Limb (tissue), 2 donors: Measurements from ENCODE around the gene TPI1.

Source experiments
- DNase-seq, 2 donors: peaks; one replicate each; pipeline ENCODE4 v3.0.0-alpha.2; 2016; ENCODE audit errors: extremely low spot score in 2 of 2

The TPI1 gene

DNA sequence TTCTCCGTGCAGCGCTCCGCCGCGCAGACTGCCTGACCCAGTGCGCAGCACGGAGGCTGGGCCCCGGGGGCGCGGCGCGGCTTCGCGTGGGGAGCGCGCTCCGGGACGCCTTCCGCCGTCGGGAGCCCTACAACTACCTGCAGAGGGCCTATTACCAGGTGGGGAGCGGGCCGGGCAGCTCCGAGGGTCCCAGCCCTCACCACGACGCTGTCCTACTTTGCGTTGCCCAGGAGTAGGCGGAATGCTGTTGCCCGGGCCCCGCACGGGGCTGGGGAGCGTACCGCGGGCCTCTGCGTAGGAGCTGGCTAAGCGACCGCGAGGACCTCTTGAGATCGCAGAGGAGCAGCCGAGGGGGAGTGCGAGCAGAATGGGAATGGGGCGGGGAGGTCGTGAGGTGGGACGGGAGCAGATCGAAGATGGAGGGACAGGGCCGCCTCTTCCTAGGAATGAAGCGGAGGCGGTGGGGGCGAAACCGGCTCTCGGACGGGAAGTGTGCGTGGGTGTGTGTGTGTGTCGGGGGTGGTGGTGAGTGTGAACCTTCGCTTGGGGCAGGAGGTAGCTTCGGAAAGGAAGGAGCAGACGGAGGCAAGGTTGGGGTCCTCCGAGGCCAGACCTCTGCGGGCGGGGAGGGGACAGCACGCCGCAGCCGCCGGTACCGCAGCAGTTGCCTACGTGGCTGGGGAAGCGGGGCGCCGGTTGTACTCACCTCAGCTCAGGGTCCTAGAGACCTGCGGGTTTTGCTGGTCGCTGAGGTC is 38.4 kb upstream of the TPI1 start:
- peak; percentile 54 to 84 for DNase-seq

DNA sequence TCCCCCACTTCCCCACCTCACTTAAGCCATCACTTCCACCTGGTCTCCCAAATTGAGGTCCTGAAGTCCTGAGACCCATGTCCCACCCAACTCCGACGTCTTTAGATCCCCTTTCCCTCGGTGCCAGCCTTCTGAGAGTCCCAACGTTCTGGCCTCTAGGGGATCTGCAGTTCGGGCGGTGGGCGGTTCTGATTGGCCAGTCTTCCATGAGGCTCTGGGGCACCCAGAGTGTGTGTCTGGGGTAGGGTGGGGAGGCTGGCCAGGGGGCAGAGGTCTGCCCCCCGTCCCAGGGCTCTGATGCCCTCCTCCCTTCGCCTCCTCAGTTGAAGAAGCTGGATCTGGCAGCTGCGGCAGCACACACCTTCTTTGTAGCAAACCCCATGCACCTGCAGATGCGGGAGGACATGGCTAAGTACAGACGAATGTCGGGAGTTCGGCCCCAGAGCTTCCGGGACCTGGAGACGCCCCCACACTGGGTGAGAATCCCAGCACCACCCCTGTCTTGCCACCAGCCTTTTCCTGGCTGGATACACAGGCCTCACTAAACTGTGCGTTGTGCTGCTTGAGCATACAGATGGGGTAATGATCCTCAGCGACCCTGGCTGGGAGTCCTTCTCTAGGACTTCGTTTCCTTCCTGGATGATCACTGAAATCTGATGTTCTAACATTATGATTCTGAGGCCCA is 37.7 kb upstream of the TPI1 start:
- DNase-seq, result peak in 1 of 2 donors; percentile 35

DNA sequence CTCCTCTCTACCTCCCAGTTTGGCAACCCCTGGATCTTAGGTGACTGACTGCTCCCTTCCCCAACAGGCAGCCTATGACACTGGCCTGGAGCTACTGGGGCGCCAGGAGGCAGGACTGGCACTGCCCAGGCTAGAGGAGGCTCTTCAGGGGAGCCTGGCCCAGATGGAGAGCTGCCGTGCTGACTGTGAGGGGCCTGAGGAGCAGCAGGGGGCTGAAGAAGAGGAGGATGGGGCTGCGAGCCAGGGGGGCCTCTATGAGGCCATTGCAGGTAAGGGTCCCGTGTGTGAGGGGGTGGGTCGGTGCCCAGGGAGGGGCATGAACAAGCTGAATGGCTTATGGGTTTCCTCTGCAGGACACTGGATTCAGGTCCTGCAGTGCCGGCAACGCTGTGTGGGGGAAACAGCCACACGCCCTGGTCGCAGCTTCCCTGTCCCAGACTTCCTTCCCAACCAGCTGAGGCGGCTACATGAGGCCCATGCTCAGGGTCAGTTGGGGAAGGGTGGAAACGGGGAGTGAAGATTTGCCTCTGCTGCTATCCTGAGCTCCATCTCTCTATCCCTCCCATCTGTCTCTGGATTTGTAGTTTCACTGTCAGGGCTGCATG is 36.9 kb upstream of the TPI1 start:
- DNase-seq, result no peak

DNA sequence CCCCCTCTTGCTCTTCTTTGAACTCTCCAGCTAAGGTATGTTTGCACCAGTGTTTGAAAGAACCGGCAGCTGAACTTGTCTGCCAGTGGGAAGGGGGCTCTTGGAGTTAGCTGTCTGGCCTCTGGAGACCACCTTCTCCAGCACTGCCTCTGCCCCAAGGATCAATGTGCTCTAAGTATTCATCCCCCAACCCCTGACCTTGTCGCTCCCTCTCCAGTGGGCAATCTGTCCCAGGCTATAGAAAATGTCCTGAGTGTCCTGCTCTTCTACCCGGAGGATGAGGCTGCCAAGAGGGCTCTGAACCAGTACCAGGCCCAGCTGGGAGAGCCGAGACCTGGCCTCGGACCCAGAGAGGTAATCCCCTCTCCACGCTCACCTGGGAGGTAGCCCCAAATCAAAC is 36.3 kb upstream of the TPI1 start:
- no peak for DNase-seq

DNA sequence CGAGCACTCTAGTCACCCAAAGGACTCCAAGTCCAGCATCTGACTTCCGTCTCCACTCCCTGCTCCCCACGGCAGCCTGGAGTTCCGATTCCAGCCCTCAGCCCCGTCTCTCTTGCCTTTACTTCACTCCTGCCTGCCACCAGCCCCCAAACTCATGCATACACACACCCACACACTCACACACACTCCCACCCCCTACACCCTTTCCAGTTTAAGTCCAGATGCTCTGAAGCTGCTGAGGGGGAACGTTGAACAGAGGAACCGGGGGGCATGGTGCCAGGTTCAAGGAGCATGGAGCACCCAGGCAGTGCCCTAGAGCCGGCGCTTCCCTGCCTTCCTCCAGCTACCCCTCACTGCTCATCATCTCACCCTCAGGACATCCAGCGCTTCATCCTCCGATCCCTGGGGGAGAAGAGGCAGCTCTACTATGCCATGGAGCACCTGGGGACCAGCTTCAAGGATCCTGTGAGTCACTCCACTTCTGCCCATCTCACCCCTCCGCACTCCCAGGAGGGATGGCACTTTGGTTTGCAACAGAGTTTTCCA is 35.8 kb upstream of the TPI1 start:
- DNase-seq, result no peak

DNA sequence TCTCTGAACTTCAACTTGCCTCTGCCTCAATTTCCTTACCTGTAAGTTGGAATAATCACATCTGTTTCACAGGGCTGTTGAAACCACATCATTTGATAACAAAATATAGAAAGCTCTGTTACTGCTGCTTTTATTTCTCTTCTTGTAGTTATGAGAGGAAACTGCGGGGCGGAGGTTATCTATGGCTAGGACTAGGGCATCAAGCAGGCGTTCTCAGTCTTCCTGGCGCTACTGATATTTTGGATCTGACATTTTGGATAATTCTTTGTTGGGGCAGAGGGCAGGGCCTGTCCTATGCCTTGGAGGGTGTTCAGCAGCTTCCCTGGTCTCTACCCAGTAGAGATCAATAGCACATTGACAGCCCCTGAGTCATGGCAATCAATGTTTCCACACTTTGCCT is 35.2 kb upstream of the TPI1 start:
- no peak for DNase-seq

DNA sequence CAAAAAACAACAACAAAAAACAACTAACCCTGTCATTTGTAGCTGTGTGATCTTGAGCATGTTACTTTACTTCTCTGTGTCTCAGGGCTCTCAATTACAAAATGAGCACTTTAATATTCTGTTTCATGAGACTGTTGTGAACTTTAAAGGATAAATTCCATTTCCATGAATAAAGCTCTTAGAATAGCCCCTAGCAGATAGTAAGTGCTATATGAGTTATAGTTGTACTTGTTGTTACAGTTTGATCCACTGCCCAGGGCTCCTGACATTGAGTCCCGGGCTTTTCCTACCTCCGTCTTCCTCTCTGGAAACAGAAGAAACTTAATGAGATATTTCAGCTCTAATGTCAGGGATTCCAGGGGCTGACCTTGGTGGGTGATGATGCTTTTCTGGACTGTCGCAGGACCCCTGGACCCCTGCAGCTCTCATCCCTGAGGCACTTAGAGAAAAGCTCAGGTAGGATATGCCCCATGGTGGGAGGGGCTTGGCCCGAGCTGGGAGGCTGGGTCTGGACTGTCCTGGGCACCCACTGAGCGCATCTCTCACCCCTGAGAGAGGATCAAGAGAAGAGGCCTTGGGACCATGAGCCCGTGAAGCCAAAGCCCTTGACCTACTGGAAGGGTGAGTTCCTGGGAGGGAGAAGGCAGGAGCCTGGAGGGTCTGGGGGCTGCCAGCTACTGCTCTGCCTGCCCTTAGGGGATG is 34.0 kb upstream of the TPI1 start:
- DNase-seq, result no peak

DNA sequence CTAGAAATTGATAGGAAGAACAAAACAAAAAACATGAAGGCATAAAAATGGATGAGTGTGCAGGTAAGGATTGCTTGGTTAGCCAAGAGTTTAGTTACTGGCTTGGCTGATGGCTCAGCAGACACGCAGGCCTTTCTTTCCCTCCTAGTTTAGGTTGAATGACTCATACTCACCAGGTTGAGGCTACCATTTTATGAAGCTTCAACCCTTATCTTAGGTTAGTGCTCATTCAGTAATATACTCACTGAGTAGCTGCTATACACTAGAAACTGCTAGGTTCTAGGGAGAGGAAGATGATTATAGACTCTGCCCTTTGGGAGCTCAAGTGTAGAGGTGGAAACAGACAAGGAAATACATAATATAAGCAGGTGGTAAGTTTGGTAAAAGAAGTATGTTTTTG is 33.1 kb upstream of the TPI1 start:
- DNase-seq, result no peak

DNA sequence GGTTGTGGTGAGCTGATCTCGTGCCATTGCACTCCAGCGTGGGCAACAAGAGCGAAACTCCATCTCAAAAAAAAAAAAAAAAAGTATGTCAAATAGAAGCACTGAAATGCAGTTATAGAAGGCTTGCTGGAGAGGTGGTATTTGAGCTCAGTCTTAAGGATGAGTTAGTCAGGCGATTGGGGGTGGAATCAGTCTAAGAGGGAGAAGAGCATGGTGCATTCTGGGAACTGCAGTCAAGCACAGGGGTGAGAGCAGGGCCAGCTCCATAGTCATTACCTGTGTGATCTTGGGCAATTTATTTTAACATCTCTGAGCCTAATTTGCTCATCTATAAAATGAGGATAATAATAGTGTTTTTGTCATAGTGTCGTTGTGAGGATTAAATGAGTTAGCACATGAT is 32.5 kb upstream of the TPI1 start:
- DNase-seq, result no peak

DNA sequence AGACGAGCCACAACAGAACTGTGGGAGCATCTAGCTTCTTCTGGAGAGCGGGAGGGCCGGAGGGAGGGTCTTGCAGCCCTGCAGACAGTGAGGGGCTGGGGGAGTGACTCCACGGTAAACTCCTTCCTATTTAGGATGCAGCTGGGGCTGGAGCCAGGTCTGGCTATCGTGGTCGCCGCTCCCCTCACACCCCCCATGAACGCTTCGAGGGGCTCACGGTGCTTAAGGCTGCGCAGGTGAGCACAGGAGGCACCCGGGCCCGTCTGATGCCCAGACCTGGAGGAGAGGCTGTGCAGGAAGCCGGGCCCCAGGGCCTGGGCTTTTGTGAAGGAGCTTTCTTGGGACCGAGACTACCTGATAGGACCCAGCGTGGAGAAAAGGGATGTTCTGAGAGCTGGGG is 30.5 kb upstream of the TPI1 start:
- no peak for DNase-seq

DNA sequence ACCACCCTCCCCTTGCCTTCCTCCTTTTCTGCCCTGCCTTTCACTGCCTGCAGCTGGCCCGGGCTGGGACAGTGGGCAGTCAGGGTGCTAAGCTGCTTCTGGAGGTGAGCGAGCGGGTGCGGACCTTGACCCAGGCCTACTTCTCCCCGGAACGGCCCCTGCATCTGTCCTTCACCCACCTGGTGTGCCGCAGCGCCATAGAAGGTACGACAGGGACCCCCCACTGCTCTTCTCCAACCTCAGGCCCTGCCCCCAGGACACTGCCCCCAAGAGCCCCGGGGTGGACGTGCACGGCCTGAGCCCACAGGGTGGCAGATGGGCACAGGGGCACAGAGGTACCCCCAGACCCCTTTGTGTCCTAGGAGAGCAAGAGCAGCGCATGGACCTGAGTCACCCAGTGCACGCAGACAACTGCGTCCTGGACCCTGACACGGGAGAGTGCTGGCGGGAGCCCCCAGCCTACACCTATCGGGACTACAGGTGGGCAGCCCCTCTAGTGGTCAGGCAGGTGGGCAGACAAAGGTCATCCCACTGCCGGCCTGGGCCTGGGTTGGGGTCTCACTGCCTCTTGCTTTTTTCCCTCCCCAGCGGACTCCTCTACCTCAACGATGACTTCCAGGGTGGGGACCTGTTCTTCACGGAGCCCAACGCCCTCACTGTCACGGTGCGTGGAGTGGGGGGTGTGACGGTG is 29.8 kb upstream of the TPI1 start:
- no peak for DNase-seq

DNA sequence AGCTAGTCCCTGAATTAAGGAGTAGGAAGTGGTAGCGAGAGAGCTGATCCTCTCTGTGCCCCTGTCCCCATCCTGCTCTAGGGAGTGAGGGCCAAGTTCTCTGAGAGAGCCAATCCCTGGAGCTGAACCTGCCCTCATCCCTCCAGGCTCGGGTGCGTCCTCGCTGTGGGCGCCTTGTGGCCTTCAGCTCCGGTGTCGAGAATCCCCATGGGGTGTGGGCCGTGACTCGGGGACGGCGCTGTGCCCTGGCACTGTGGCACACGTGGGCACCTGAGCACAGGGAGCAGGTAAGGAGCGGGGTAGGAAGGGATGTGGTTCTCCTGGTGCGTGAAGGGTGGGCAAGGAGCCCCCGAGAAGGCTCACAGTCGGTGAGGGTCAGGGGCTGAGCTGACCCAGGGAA is 28.5 kb upstream of the TPI1 start:
- DNase-seq, result no peak

DNA sequence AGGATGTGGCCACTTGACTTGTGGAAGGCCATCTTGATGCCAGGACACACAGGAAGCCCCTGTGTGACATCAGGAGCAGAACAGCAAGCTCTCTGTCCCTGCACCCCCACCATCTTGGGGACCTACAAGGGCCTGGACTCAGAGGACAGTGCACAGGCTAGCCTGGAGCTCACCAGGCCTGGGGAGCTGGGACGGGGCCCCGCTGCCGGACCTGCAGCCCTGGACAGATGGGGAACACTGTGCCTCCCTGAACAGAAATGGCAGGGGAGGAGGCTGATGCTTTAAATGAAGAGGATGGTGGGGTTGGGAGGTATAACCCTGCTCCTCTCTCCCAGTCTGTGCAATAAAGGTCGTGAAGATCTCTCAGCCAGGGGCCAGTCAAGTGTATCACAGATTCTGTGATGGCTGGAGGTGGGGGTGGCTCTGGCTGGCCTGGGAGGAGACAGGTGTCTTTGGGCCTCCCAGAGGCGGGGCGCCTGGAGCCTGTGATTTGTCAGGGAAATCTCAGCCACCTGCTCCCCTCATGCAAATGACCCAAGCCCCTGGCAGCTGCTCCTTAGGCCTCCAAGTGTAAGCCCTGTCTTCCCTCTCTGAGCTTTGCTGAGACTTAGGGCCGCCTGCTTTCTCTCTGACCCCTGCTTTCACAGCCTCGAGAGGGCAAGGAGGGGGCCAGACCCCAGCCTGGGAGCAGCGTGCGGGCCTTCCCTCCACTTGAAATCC is 27.7 kb upstream of the TPI1 start:
- peak; percentile 52 to 64 for DNase-seq

DNA sequence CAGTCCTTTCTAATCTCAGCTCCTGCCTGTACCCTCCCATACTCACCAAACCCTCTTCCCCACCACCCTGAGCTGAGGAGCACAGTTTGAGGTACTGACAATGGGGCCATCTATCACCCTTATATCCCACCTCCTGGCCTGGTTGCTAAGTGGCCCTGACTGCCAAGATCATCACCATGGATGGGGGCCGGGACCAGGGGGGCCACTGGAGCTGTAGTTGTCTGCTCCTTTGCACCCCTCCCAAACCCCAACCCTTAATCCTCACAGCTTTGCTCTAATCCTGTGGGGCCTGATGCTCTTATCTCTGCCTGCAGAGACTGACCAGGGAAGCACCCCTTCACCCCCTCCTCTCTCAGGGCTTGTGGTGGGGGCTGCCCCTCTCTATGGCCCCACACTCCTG is 27.0 kb upstream of the TPI1 start:
- DNase-seq, result peak in 1 of 2 donors; percentile 43

DNA sequence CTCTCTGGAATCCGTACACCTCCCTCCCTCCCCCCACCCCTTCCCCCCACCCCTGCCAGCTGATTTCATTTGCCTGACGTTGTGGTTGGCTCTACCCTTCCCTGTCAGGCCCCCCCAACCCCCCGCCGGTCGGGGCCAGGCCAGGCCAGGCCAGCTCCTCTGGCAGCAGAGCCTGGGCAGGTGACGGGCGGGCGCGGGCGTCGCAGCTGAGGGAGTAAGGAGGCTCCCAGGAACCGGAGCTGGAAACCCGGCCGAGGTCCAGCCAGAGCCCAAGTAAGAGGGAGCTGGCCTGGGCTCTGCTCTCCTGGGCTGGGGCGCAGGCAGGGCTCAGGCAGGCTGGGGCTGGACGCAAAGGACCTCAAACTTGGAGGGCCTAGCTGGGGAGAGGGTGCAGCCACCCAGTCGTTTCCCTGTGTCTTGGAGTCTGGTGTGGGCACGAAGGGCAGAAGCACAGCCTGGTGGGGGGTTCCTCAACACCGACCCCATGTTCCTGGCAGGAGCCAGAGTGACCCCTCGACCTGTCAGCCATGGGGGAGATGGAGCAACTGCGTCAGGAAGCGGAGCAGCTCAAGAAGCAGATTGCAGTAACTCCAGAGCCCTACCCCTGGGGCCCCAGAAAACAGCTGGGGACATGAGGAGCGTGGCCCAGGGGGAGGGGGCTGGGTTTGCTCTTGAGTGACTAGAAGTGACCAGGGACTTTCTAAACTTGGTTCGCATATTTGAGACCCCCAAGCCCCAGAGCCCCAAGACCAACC is 26.4 kb upstream of the TPI1 start, which contains the start of gene GNB3:
Gene GNB3, plus strand, starts transcription at position 165 of the 755 bp plus-strand sequence. Its CDS starts 363 bp downstream, at position 528.
- DNase-seq, result peak in 1 of 2 donors; percentile 51

DNA sequence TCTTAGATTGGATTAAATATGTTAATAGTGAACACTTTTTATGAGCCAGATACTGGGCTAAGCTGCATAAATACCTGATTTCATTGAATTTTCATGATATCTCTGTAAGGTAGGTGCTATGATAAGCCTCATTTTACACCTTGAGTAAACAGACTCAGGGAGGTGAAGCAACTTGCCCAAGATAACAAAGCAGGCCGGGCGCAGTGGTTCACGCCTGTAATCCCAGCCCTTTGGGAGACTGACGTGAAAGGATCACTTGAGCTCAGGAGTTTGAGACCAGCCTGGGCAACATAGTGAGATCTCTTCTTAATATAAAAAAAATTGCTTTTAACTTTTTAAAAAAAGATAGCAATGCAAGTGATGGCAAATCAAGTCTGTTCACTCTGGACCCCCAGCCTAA is 25.3 kb upstream of the TPI1 start:
- DNase-seq, result no peak

DNA sequence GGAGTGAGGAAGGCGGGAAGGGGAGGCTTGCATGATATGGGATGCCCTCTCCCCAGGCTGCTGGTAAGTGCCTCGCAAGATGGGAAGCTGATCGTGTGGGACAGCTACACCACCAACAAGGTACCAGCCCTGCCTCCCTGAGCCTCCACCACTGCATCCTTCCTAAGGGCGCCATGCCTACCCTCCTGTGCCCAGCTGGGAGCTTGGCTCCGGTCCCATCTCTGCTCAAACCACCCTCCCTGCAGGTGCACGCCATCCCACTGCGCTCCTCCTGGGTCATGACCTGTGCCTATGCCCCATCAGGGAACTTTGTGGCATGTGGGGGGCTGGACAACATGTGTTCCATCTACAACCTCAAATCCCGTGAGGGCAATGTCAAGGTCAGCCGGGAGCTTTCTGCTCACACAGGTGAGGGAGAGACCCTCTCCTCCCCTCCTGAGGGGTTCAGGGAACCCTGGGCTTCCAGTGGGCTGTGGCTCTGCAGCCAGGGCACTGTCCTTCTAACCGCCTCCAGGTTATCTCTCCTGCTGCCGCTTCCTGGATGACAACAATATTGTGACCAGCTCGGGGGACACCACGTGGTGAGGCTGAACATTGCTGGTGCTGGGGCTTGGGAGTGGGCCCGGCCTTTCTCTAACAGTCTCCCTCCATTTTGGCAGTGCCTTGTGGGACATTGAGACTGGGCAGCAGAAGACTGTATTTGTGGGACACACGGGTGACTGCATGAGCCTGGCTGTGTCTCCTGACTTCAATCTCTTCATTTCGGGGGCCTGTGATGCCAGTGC is 24.0 kb upstream of the TPI1 start:
- peak in 1 of 2 donors; percentile 35 for DNase-seq

DNA sequence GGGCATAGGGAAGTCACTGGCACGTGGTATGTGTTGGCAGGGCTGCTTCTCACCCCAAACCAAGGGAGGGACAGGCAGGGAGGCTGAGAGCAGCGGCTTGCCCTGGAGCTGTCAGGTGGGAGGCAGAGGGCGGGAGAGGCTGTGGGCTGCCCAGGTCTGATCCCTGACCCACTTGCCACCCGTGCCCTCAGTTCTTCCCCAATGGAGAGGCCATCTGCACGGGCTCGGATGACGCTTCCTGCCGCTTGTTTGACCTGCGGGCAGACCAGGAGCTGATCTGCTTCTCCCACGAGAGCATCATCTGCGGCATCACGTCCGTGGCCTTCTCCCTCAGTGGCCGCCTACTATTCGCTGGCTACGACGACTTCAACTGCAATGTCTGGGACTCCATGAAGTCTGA is 21.9 kb upstream of the TPI1 start:
- DNase-seq, result no peak

DNA sequence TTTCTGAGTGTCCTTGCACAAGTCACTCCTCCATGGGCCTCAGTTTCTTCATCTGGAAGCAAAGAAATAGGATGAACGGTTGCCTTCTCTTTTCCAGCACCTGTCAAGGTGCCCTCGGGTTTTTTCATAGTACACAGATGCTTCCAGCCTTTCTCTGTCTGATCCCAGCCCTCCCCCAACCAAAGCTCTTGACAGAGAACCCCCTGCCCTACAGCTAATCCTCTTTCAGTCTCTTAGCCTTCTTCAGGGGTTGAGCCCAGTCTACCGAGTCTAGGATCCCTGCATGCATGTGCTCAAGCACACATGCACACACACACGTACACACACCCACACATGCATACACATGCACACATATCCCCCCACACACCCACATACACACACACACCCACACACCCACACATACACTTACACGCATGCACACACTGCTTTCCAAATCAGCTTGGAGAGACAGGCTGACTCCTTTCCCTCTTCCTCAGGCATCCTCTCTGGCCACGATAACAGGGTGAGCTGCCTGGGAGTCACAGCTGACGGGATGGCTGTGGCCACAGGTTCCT is 20.9 kb upstream of the TPI1 start:
- no peak for DNase-seq
